Neural cell (in vitro differentiated cells): ENCODE data around the gene LMAN2L. TPM values are rescaled to one million over a fixed set of nuclear protein-coding genes. Genes with fewer than 3 reads are reported as not detected.

Source experiments
- H2AFZ ChIP-seq: fragments of 200-600, 300-800 bp; sonication (generic), shearing (Covaris generic); 2 replicates; pipeline ENCODE4 v1.6.0; 2014; ENCODE audit warnings: low read depth, mild to moderate bottlenecking, antibody characterized with exemption, low read length, moderate library complexity
- H3F3A ChIP-seq: fragments of 200-600 bp; shearing (Covaris generic); 2 replicates; pipeline ENCODE4 v1.6.1; 2016; ENCODE audit warnings: mild to moderate bottlenecking, moderate library complexity, mixed read lengths, antibody characterized with exemption, low read length; ENCODE audit not compliant: insufficient read depth, poor library complexity, severe bottlenecking
- H3K27ac ChIP-seq: fragments of 200-600, 300-800 bp; sonication (generic), shearing (Covaris generic); 2 replicates; pipeline ENCODE4 v1.5.1; 2014; ENCODE audit warnings: mild to moderate bottlenecking, low read length, moderate library complexity
- H3K27me3 ChIP-seq: fragments of 300-800, 200-600 bp; sonication (generic), shearing (Covaris generic); 2 replicates; pipeline ENCODE4 v1.6.0; 2014; ENCODE audit warnings: mild to moderate bottlenecking, low read depth, low read length, moderate library complexity; ENCODE audit not compliant: insufficient read depth
- H3K36me3 ChIP-seq: fragments of 300-800, 200-600 bp; sonication (generic), shearing (Covaris generic); 2 replicates; pipeline ENCODE4 v1.5.1; 2014; ENCODE audit warnings: mild to moderate bottlenecking, antibody characterized with exemption, low read length, moderate library complexity; ENCODE audit not compliant: insufficient read depth
- H3K4me2 ChIP-seq: fragments of 300-800, 200-600 bp; sonication (generic), shearing (Covaris generic); 2 replicates; pipeline ENCODE4 v1.6.0; 2014; ENCODE audit warnings: mild to moderate bottlenecking, low read length
- H3K4me3 ChIP-seq: fragments of 300-800, 200-600 bp; sonication (generic), shearing (Covaris generic); 2 replicates; pipeline ENCODE4 v1.5.1; 2014; ENCODE audit warnings: mild to moderate bottlenecking, low read length, moderate library complexity
- H3K79me2 ChIP-seq: fragments of 200-600 bp; shearing (Covaris generic); replicated peaks from 2 replicates; pipeline ENCODE4 v1.6.0; 2014; ENCODE audit warnings: mild to moderate bottlenecking, low read length, moderate library complexity; ENCODE audit not compliant: insufficient read depth
- H3K9ac ChIP-seq: fragments of 300-800, 200-600 bp; sonication (generic), shearing (Covaris generic); 2 replicates; pipeline ENCODE4 v1.6.1; 2016; ENCODE audit warnings: mild to moderate bottlenecking, low read length, mixed read lengths
- H3K9me2 ChIP-seq: fragments of 200-600 bp; shearing (Covaris generic); 2 replicates; pipeline ENCODE4 v1.6.1; 2016; ENCODE audit warnings: mild to moderate bottlenecking, low read length, mixed read lengths; ENCODE audit not compliant: insufficient read depth
- H3K9me3 ChIP-seq: fragments of 200-600, 300-800 bp; sonication (generic), shearing (Covaris generic); 2 replicates; pipeline ENCODE4 v1.6.1; 2016; ENCODE audit warnings: mild to moderate bottlenecking, mixed run types, low read length, moderate library complexity, mixed read lengths
- H4K20me1 ChIP-seq: fragments of 200-600 bp; shearing (Covaris generic); 2 replicates; pipeline ENCODE4 v1.6.1; 2016; ENCODE audit warnings: mild to moderate bottlenecking, mixed run types; ENCODE audit not compliant: insufficient read depth
- EP300 ChIP-seq: fragments of 450-650 bp; conservative IDR thresholded peaks from 2 replicates; pipeline ENCODE4 v1.6.1; 2014; ENCODE audit warnings: antibody characterized with exemption, mild to moderate bottlenecking, moderate library complexity; ENCODE audit not compliant: poor library complexity, severe bottlenecking
- EZH2 ChIP-seq: fragments of 200-600, 300-800 bp; shearing (Covaris generic), sonication (generic); IDR thresholded peaks from 2 replicates; pipeline ENCODE4 v1.6.1; 2014; ENCODE audit warnings: antibody characterized with exemption, low read length, borderline replicate concordance, mild to moderate bottlenecking; ENCODE audit not compliant: insufficient read depth, poor library complexity, severe bottlenecking
- MXI1 ChIP-seq: fragments of 450-650 bp; conservative IDR thresholded peaks from 2 replicates; pipeline ENCODE4 v1.6.1; 2014; ENCODE audit warnings: antibody characterized with exemption, mild to moderate bottlenecking; ENCODE audit not compliant: poor library complexity, severe bottlenecking
- POLR2AphosphoS5 ChIP-seq: IDR thresholded peaks from 2 replicates; pipeline ENCODE4 v1.6.1; 2012
- RAD21 ChIP-seq: fragments of 450-650 bp; conservative IDR thresholded peaks from 2 replicates; pipeline ENCODE4 v1.6.1; 2014; ENCODE audit warnings: antibody characterized with exemption, mild to moderate bottlenecking, moderate library complexity
- SMC3 ChIP-seq: fragments of 450-650 bp; conservative IDR thresholded peaks from 2 replicates; pipeline ENCODE4 v1.6.1; 2014; ENCODE audit warnings: antibody characterized with exemption, mild to moderate bottlenecking, moderate library complexity; ENCODE audit not compliant: poor library complexity
- TAF1 ChIP-seq: IDR thresholded peaks from 2 replicates; pipeline ENCODE4 v1.6.1; 2012; ENCODE audit warnings: low read depth
- polyA minus RNA-seq: library from RNA; depleted of rRNA, polyadenylated mRNA; stranded (reverse); fragments of >200 nt; gene quantifications from 2 replicates; pipeline ENCODE4 v1.2.3, GENCODE V29; 2014
- polyA plus RNA-seq: library from polyadenylated mRNA; depleted of rRNA; stranded (reverse); fragments of >200 nt; gene quantifications from 2 replicates; pipeline ENCODE4 v1.2.3, GENCODE V29; 2014
- TF ChIP-seq, protein P1 (sequence below): fragments of 450-650 bp; IDR thresholded peaks from 2 replicates; pipeline ENCODE4 v1.5.1; 2014; ENCODE audit warnings: antibody characterized with exemption, mild to moderate bottlenecking, moderate library complexity; ENCODE audit not compliant: poor library complexity, severe bottlenecking
- TF ChIP-seq, protein P2 (sequence below): IDR thresholded peaks from 2 replicates; pipeline ENCODE4 v1.6.1; 2012; ENCODE audit warnings: borderline replicate concordance

The LMAN2L gene, protein sequence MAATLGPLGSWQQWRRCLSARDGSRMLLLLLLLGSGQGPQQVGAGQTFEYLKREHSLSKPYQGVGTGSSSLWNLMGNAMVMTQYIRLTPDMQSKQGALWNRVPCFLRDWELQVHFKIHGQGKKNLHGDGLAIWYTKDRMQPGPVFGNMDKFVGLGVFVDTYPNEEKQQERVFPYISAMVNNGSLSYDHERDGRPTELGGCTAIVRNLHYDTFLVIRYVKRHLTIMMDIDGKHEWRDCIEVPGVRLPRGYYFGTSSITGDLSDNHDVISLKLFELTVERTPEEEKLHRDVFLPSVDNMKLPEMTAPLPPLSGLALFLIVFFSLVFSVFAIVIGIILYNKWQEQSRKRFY
- polyA plus RNA-seq: 34.1 and 41.3 TPM in 2 replicates
- 27.2 and 27.3 TPM in 2 replicates for polyA minus RNA-seq

DNA sequence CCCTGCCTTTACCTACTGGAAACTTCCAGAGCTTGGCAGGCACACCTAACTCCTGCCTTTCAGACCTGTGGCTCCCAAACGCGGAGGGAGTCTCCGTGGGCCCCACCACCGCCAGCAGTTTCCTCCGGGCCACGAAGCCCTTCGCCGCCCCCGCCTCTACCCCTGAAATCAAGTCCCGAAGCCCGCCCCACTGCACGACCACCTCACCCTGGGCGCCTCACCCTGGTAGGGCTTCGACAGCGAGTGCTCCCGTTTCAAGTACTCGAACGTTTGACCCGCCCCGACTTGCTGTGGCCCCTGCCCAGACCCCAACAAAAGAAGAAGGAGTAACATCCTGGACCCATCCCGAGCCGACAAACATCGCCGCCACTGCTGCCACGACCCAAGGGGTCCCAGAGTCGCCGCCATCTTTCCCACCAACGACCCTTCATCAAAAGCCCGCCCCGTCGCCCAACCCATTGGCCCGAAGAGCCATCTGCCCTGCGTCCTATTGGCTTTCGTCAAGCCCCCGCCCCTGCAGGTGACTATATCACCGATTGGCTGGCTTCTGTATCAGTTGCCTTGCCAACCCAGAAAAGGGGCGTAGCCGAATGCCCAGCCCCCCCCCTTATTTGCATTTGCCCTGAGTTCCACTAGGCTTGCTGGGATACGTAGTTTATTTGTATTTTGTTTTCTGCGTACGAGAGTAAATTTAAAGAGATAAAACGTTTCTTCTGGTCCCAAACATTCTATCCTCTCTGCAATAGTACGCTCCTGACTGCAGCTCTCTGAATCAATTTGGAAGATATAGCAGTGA lies at the start of gene LMAN2L:
LMAN2L (minus strand) TSS at position 432 of the 796 bp plus-strand sequence; CDS start at position 408, 24 bp downstream.
- TF ChIP-seq SMC3 (peak; percentile 63), EZH2 (no peak), RAD21 (peak; percentile 50), TAF1 (peak; percentile 92), EP300 (no peak), MXI1 (peak; percentile 90), POLR2AphosphoS5 (peak; percentile 86)
- TF ChIP-seq, protein P1, sequence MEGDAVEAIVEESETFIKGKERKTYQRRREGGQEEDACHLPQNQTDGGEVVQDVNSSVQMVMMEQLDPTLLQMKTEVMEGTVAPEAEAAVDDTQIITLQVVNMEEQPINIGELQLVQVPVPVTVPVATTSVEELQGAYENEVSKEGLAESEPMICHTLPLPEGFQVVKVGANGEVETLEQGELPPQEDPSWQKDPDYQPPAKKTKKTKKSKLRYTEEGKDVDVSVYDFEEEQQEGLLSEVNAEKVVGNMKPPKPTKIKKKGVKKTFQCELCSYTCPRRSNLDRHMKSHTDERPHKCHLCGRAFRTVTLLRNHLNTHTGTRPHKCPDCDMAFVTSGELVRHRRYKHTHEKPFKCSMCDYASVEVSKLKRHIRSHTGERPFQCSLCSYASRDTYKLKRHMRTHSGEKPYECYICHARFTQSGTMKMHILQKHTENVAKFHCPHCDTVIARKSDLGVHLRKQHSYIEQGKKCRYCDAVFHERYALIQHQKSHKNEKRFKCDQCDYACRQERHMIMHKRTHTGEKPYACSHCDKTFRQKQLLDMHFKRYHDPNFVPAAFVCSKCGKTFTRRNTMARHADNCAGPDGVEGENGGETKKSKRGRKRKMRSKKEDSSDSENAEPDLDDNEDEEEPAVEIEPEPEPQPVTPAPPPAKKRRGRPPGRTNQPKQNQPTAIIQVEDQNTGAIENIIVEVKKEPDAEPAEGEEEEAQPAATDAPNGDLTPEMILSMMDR: peak; percentile 55
- TF ChIP-seq, protein P2, sequence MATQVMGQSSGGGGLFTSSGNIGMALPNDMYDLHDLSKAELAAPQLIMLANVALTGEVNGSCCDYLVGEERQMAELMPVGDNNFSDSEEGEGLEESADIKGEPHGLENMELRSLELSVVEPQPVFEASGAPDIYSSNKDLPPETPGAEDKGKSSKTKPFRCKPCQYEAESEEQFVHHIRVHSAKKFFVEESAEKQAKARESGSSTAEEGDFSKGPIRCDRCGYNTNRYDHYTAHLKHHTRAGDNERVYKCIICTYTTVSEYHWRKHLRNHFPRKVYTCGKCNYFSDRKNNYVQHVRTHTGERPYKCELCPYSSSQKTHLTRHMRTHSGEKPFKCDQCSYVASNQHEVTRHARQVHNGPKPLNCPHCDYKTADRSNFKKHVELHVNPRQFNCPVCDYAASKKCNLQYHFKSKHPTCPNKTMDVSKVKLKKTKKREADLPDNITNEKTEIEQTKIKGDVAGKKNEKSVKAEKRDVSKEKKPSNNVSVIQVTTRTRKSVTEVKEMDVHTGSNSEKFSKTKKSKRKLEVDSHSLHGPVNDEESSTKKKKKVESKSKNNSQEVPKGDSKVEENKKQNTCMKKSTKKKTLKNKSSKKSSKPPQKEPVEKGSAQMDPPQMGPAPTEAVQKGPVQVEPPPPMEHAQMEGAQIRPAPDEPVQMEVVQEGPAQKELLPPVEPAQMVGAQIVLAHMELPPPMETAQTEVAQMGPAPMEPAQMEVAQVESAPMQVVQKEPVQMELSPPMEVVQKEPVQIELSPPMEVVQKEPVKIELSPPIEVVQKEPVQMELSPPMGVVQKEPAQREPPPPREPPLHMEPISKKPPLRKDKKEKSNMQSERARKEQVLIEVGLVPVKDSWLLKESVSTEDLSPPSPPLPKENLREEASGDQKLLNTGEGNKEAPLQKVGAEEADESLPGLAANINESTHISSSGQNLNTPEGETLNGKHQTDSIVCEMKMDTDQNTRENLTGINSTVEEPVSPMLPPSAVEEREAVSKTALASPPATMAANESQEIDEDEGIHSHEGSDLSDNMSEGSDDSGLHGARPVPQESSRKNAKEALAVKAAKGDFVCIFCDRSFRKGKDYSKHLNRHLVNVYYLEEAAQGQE: peak; percentile 73
- Histone ChIP-seq H3K27ac (peak within 1 kb of the TSS; percentile 67), H4K20me1 (no peaks in the 10 kb centered on the region)

DNA sequence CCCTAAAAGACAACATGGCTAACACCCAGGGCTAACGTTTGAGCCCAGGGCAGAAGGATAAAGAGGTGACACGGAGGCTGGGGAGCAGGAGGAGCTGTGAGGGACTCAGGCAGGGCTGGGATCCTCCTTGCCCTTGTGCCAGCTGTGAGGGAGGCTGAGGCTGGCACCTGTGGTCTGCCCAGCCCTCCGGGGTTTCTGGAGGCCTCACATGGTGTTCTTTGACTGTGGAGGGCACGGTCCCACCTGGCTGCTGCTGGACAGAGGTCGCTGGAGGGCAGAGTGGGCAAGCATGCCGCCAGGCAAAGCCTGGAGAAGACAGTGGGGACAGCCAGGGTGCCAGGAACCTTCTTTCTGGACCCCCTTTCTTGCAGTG lies 49.4 kb upstream of the LMAN2L start:
- H3K79me2 ChIP-seq: no peaks in the 10 kb centered on the region
- no peaks in the 10 kb centered on the region for H3F3A ChIP-seq
- no peak overlapping the region for H3K4me3 ChIP-seq
- no peak overlapping the region for H2AFZ ChIP-seq
- H3K36me3 ChIP-seq: no peaks in the 10 kb centered on the region
- no peak overlapping the region for H3K9ac ChIP-seq
- no peak overlapping the region for H3K4me2 ChIP-seq
- no peaks in the 10 kb centered on the region for H3K9me2 ChIP-seq
- H3K9me3 ChIP-seq: no peaks in the 10 kb centered on the region
- H4K20me1 ChIP-seq: no peaks in the 10 kb centered on the region
- no peak overlapping the region for H3K27ac ChIP-seq
- TF ChIP-seq EZH2: no peak
- no peak for TF ChIP-seq RAD21
- TF ChIP-seq, protein P1: no peak
- TF ChIP-seq TAF1: no peak
- no peak for TF ChIP-seq SMC3
- TF ChIP-seq, protein P2: no peak
- no peak for TF ChIP-seq POLR2AphosphoS5
- TF ChIP-seq EP300: no peak
- TF ChIP-seq MXI1: no peak
- H3K27me3 ChIP-seq: no peaks in the 10 kb centered on the region

More for the DNA sequence above, at the start of gene LMAN2L:
- Histone ChIP-seq H3K4me2 (peak within 1 kb of the TSS; percentile 91), H3K9ac (peak within 1 kb of the TSS; percentile 68), H3K27me3 (no peaks in the 10 kb centered on the region), H3K36me3 (no peaks in the 10 kb centered on the region), H3F3A (no peaks in the 10 kb centered on the region), H3K9me2 (no peaks in the 10 kb centered on the region), H3K79me2 (peaks cover 22% of the 10 kb centered on the region), H2AFZ (peak within 1 kb of the TSS; percentile 73), H3K9me3 (no peaks in the 10 kb centered on the region), H3K4me3 (peak within 1 kb of the TSS; percentile 84)
